Measurements from ENCODE around the gene NR6A1.

NR6A1 gene

DNA sequence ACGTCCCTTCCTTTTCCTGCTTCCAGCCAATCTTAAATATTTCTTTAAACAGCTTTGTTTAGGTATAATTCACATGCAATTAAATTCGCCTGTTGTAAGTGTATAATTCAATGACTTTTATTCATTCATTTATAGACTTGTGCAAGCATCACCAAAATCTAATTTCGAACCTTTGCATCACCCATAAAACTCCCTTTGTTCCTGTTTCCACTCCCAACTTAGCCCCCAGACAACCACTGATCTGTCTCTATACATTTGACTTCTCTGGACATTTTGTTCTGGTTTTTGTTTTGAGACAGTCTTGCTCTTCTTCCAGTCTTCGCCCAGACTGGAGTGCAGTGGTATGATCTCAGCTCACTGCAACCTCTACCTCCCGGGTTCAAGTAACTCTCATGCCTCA is 71.5 kb downstream of the NR6A1 start:
- Histone ChIP-seq H3K27ac (no peak overlapping the region), H3K36me3 (ENCODE audit: control insufficient read depth, insufficient read depth, low read length) (no peaks in the 10 kb centered on the region), H3K4me1 (no peaks in the 10 kb centered on the region), H3K4me3 (ENCODE audit: low read depth, low read length) (no peak overlapping the region), H3K9me3 (ENCODE audit: control insufficient read depth, low read length) (no peaks in the 10 kb centered on the region), H3K79me2 (no peaks in the 10 kb centered on the region), H2AFZ (no peak overlapping the region), H3K9ac (no peak overlapping the region), H3K4me2 (ENCODE audit: low read length) (no peak overlapping the region), H3K27me3 (ENCODE audit: control insufficient read depth, insufficient read depth, low read length) (no peaks in the 10 kb centered on the region)
- TF ChIP-seq, protein P1, sequence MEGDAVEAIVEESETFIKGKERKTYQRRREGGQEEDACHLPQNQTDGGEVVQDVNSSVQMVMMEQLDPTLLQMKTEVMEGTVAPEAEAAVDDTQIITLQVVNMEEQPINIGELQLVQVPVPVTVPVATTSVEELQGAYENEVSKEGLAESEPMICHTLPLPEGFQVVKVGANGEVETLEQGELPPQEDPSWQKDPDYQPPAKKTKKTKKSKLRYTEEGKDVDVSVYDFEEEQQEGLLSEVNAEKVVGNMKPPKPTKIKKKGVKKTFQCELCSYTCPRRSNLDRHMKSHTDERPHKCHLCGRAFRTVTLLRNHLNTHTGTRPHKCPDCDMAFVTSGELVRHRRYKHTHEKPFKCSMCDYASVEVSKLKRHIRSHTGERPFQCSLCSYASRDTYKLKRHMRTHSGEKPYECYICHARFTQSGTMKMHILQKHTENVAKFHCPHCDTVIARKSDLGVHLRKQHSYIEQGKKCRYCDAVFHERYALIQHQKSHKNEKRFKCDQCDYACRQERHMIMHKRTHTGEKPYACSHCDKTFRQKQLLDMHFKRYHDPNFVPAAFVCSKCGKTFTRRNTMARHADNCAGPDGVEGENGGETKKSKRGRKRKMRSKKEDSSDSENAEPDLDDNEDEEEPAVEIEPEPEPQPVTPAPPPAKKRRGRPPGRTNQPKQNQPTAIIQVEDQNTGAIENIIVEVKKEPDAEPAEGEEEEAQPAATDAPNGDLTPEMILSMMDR (IDR thresholded peaks at IDR 0.05), result no peak

DNA sequence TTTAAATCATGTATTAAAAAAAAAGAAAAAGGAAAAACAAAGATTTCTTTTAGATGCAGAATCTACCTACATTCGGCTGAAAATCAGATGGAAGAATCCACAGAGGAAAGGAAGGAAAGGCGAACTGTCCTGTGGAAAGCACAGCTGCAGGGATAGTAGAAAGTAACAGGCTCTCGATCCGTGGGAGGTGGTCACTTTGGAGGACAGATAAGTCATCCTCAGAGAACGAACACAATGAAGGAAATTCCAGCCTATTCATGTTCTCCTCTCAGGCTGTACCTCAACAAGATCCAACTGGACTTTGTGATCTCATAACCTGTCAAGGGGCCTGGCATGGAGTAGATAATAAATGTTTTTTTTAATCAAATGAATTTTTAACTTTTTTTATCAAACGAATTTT is 72.8 kb downstream of the NR6A1 start:
- Histone ChIP-seq H3K4me2 (ENCODE audit: low read length) (no peak overlapping the region), H3K27me3 (ENCODE audit: control insufficient read depth, insufficient read depth, low read length) (no peaks in the 10 kb centered on the region), H3K36me3 (ENCODE audit: control insufficient read depth, insufficient read depth, low read length) (no peaks in the 10 kb centered on the region), H2AFZ (no peak overlapping the region), H3K79me2 (no peaks in the 10 kb centered on the region), H3K9me3 (ENCODE audit: control insufficient read depth, low read length) (no peaks in the 10 kb centered on the region), H3K27ac (no peak overlapping the region), H3K9ac (no peak overlapping the region), H3K4me1 (no peaks in the 10 kb centered on the region), H3K4me3 (ENCODE audit: low read depth, low read length) (no peak overlapping the region)
- TF ChIP-seq, protein P1 (IDR thresholded peaks at IDR 0.05), result no peak

DNA sequence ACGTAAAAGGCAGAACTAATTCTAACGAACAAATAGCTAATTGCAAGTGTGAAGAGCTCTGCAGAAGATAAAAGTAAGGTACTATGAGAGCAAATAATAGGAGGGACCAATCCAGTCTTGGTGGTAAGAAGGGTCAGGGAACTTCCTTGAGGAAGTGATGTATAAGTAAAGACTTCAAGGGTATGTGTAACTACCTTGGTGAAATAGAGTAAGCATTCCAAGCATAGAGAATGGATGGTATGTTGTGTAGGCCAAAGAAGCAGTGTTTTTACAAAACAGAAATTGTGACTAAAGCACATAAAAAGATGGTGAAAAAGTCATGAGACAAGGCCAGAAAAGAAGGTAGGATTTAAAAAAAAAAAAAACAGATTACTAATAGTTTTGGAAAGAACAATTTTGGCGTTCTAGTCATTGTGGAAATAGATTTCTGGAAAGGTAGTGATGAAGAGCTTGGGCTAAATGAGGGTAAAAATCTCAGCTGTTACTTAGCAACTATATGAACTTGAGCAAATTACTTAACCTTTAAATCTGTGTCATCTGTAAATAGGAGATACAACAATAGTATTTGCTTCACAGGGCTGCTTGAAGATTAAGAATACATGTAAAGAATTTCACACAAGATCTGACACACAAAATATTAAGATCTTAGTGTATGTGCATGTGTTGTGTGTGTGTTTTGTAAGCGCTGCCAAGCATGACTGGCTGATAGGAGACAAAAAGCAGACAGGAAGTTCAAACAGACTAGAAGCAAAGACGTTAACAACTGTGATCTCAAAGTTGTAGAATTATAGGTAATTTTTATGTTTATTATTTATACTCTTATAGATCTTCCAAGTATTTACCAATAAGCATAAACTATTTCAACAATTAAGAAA is 73.5 kb downstream of the NR6A1 start:
- no peak overlapping the region for H3K4me2 ChIP-seq (ENCODE audit: low read length)
- H3K9me3 ChIP-seq (ENCODE audit: control insufficient read depth, low read length), result no peaks in the 10 kb centered on the region
- no peaks in the 10 kb centered on the region for H3K79me2 ChIP-seq
- no peaks in the 10 kb centered on the region for H3K36me3 ChIP-seq (ENCODE audit: control insufficient read depth, insufficient read depth, low read length)
- H3K9ac ChIP-seq, result no peak overlapping the region
- TF ChIP-seq, protein P1 (IDR thresholded peaks at IDR 0.05), result no peak
- H3K27me3 ChIP-seq (ENCODE audit: control insufficient read depth, insufficient read depth, low read length), result no peaks in the 10 kb centered on the region
- H3K4me3 ChIP-seq (ENCODE audit: low read depth, low read length), result no peak overlapping the region
- H3K4me1 ChIP-seq, result no peaks in the 10 kb centered on the region
- no peak overlapping the region for H3K27ac ChIP-seq
- H2AFZ ChIP-seq, result no peak overlapping the region

DNA sequence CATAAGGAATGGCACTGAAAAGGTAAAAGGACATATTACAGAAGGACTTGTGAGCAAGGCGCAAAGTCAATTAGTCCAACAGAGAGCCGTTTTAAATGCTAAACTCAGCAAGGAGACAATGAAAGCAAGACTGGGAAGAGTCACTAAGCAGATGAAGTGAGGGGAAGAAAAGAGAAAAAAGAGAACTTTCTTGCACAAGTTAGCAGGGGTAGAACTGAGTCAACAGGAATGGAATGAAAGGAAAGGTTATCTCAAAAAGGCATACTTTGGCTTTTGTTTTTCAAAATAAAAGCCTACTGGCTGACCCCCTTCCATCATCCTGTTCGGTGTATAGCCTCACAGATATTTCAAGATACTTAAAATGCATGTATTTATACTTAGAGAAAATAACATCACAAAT is 75.0 kb downstream of the NR6A1 start:
- Histone ChIP-seq H3K36me3 (ENCODE audit: control insufficient read depth, insufficient read depth, low read length) (no peaks in the 10 kb centered on the region), H3K9me3 (ENCODE audit: control insufficient read depth, low read length) (no peaks in the 10 kb centered on the region), H3K4me3 (ENCODE audit: low read depth, low read length) (no peak overlapping the region), H3K79me2 (no peaks in the 10 kb centered on the region), H3K27ac (no peak overlapping the region), H3K4me1 (no peaks in the 10 kb centered on the region), H3K4me2 (ENCODE audit: low read length) (no peak overlapping the region), H3K27me3 (ENCODE audit: control insufficient read depth, insufficient read depth, low read length) (no peaks in the 10 kb centered on the region), H2AFZ (no peak overlapping the region), H3K9ac (no peak overlapping the region)
- TF ChIP-seq, protein P1 (IDR thresholded peaks at IDR 0.05), result no peak

Measured in parathyroid adenoma (tissue), 2 donors.